ENCODE data around the gene HCFC1. TPM values are rescaled to one million over a fixed set of nuclear protein-coding genes. Genes with fewer than 3 reads are reported as not detected.
"Not testable (repeated sequence)": the region's sequence is repeated elsewhere in the genome, so short reads cannot be mapped to it uniquely, and the experiment has no call there.

The HCFC1 gene
- total RNA-seq, 1 experiment from 2014 or later = 22.6 TPM

GRCh38 chrX:154011376-154012335 lies 40.0 kb upstream of the HCFC1 start:
- no peak for DNase-seq (ENCODE audit: low read depth, low spot score)
- in situ Hi-C loops (cut with HindIII; ENCODE audit: low pct_unique_long_range_greater_than_20kb, low sequenced_read_pairs) = no loop called here

- in situ Hi-C loops (cut with HindIII; ENCODE audit: low pct_unique_long_range_greater_than_20kb, low sequenced_read_pairs) = no loop called here
Measured at GRCh38 chrX:154010330-154011087, 38.9 kb upstream of the HCFC1 start.

GRCh38 chrX:154008521-154008920 lies 36.9 kb upstream of the HCFC1 start:
- no peak for DNase-seq (ENCODE audit: low read depth, low spot score)
- in situ Hi-C loops (cut with HindIII; ENCODE audit: low pct_unique_long_range_greater_than_20kb, low sequenced_read_pairs) = no loop called here

More at GRCh38 chrX:154010330-154011087, 38.9 kb upstream of the HCFC1 start:
- no peak for DNase-seq (ENCODE audit: low read depth, low spot score)

GRCh38 chrX:154006947-154007346 lies 35.3 kb upstream of the HCFC1 start:
- in situ Hi-C loops (cut with HindIII; ENCODE audit: low pct_unique_long_range_greater_than_20kb, low sequenced_read_pairs) = no loop called here
- DNase-seq (ENCODE audit: low read depth, low spot score) = no peak

- in situ Hi-C loops (cut with HindIII; ENCODE audit: low pct_unique_long_range_greater_than_20kb, low sequenced_read_pairs) = no loop called here
- DNase-seq (ENCODE audit: low read depth, low spot score) = no peak
Measured at GRCh38 chrX:154004315-154004714, 32.7 kb upstream of the HCFC1 start.

GRCh38 chrX:154002215-154002719 lies 30.6 kb upstream of the HCFC1 start:
- in situ Hi-C loops (cut with HindIII; ENCODE audit: low pct_unique_long_range_greater_than_20kb, low sequenced_read_pairs) = no loop called here

GRCh38 chrX:154000051-154000450 lies 28.4 kb upstream of the HCFC1 start:
- in situ Hi-C loops (cut with HindIII; ENCODE audit: low pct_unique_long_range_greater_than_20kb, low sequenced_read_pairs) = no loop called here
- no peak for DNase-seq (ENCODE audit: low read depth, low spot score)

More at GRCh38 chrX:154002215-154002719, 30.6 kb upstream of the HCFC1 start:
- peak; percentile 31 for DNase-seq (ENCODE audit: low read depth, low spot score)

- DNase-seq (ENCODE audit: low read depth, low spot score) = no peak
- in situ Hi-C loops (cut with HindIII; ENCODE audit: low pct_unique_long_range_greater_than_20kb, low sequenced_read_pairs) = no loop called here
Measured at GRCh38 chrX:153999359-154000037, 27.9 kb upstream of the HCFC1 start.

- no peak for DNase-seq (ENCODE audit: low read depth, low spot score)
- in situ Hi-C loops (cut with HindIII; ENCODE audit: low pct_unique_long_range_greater_than_20kb, low sequenced_read_pairs) = no loop called here
Measured at GRCh38 chrX:153995504-153995903, 23.9 kb upstream of the HCFC1 start.

GRCh38 chrX:153994398-153994797 lies 22.8 kb upstream of the HCFC1 start:
- DNase-seq (ENCODE audit: low read depth, low spot score) = not testable (repeated sequence)

GRCh38 chrX:153993978-153994377 lies 22.4 kb upstream of the HCFC1 start:
- in situ Hi-C loops (cut with HindIII; ENCODE audit: low pct_unique_long_range_greater_than_20kb, low sequenced_read_pairs) = no loop called here
- no peak for DNase-seq (ENCODE audit: low read depth, low spot score)

More at GRCh38 chrX:153994398-153994797, 22.8 kb upstream of the HCFC1 start:
- in situ Hi-C loops (cut with HindIII; ENCODE audit: low pct_unique_long_range_greater_than_20kb, low sequenced_read_pairs) = not testable (repeated sequence)

- in situ Hi-C loops (cut with HindIII; ENCODE audit: low pct_unique_long_range_greater_than_20kb, low sequenced_read_pairs) = no loop called here
Measured at GRCh38 chrX:153993079-153993478, 21.5 kb upstream of the HCFC1 start.

GRCh38 chrX:153992180-153992579 lies 20.6 kb upstream of the HCFC1 start:
- DNase-seq (ENCODE audit: low read depth, low spot score) = no peak
- in situ Hi-C loops (cut with HindIII; ENCODE audit: low pct_unique_long_range_greater_than_20kb, low sequenced_read_pairs) = no loop called here

More at GRCh38 chrX:153993079-153993478, 21.5 kb upstream of the HCFC1 start:
- no peak for DNase-seq (ENCODE audit: low read depth, low spot score)

- in situ Hi-C loops (cut with HindIII; ENCODE audit: low pct_unique_long_range_greater_than_20kb, low sequenced_read_pairs) = no loop called here
- DNase-seq (ENCODE audit: low read depth, low spot score) = no peak
Measured at GRCh38 chrX:153991013-153991580, 19.5 kb upstream of the HCFC1 start.

- no peak for DNase-seq (ENCODE audit: low read depth, low spot score)
- in situ Hi-C loops (cut with HindIII; ENCODE audit: low pct_unique_long_range_greater_than_20kb, low sequenced_read_pairs) = no loop called here
Measured at GRCh38 chrX:153989973-153990655, 18.5 kb upstream of the HCFC1 start.

- no peak for DNase-seq (ENCODE audit: low read depth, low spot score)
- in situ Hi-C loops (cut with HindIII; ENCODE audit: low pct_unique_long_range_greater_than_20kb, low sequenced_read_pairs) = no loop called here
Measured at GRCh38 chrX:153988493-153988892, 16.9 kb upstream of the HCFC1 start.
